ENCODE results near the gene MCM3.

Gene MCM3

GRCh38 chr6:52254731-52255378 is 29.7 kb downstream of the MCM3 start:
- TF ChIP-seq CTCF (IDR thresholded peaks at IDR 0.05; ENCODE audit: borderline replicate concordance, insufficient read depth, low read depth, low read length): no peak
- no peak overlapping the region for H3K4me3 ChIP-seq (ENCODE audit: low read depth, low read length)

GRCh38 chr6:52253494-52253893 is 31.0 kb downstream of the MCM3 start:
- TF ChIP-seq CTCF (IDR thresholded peaks at IDR 0.05; ENCODE audit: borderline replicate concordance, insufficient read depth, low read depth, low read length): no peak
- H3K4me3 ChIP-seq (ENCODE audit: low read depth, low read length): no peak overlapping the region

- no peak overlapping the region for H3K4me3 ChIP-seq (ENCODE audit: low read depth, low read length)
- no peak for TF ChIP-seq CTCF (IDR thresholded peaks at IDR 0.05; ENCODE audit: borderline replicate concordance, insufficient read depth, low read depth, low read length)
These were observed 33.4 kb downstream of the MCM3 start for GRCh38 chr6:52251113-52251512.

GRCh38 chr6:52249078-52249477 is 35.5 kb downstream of the MCM3 start:
- no peak for TF ChIP-seq CTCF (IDR thresholded peaks at IDR 0.05; ENCODE audit: borderline replicate concordance, insufficient read depth, low read depth, low read length)
- H3K4me3 ChIP-seq (ENCODE audit: low read depth, low read length): no peak overlapping the region

GRCh38 chr6:52245425-52245824 is 39.1 kb downstream of the MCM3 start:
- no peak overlapping the region for H3K4me3 ChIP-seq (ENCODE audit: low read depth, low read length)
- TF ChIP-seq CTCF (IDR thresholded peaks at IDR 0.05; ENCODE audit: borderline replicate concordance, insufficient read depth, low read depth, low read length): no peak

GRCh38 chr6:52244400-52244799 is 40.1 kb downstream of the MCM3 start, which contains the start of gene IL17F:
Gene IL17F, minus strand, starts transcription at chr6:52244500. Its CDS starts 71 bp downstream, at chr6:52244429.
- TF ChIP-seq CTCF (IDR thresholded peaks at IDR 0.05; ENCODE audit: borderline replicate concordance, insufficient read depth, low read depth, low read length): no peak
- H3K4me3 ChIP-seq (ENCODE audit: low read depth, low read length): no peak within 1 kb of the TSS

- no peak overlapping the region for H3K4me3 ChIP-seq (ENCODE audit: low read depth, low read length)
- TF ChIP-seq CTCF (IDR thresholded peaks at IDR 0.05; ENCODE audit: borderline replicate concordance, insufficient read depth, low read depth, low read length): no peak
These were observed 41.2 kb downstream of the MCM3 start for GRCh38 chr6:52243282-52243893.

Measured in GM12875 (cell line).